HepG2 (cell line): Measurements from ENCODE around the gene HIPK2. TPM values are rescaled to one million over a fixed set of nuclear protein-coding genes. Genes with fewer than 3 reads are reported as not detected.

Experiments
- ATAC-seq: fragments of 200-7000 bp; cut with Tn5 transposase; 3 replicates; pipeline ENCODE4 v1.9.1; 2020; ENCODE audit warnings: mild to moderate bottlenecking, moderate library complexity
- BruUV-seq: library from RNA; stranded (reverse); fragments of 400-500 nt; replicated peaks from 2 replicates; lab custom pipeline; 2021; lab: Mats Ljungman, UMichigan
- CTCF ChIA-PET: fragments of 300-600 bp; formaldehyde crosslinking; extraction: SDS; loops from one replicate; lab custom pipeline; 2021; ENCODE audit warnings: low total read pairs, inconsistent platforms, low intra/inter-chr PET ratio; lab: Yijun Ruan, JAX
- POLR2A ChIA-PET: fragments of 350-600 bp; sonication (Branson Sonifier 250); formaldehyde crosslinking; loops from one replicate; lab custom pipeline; 2020; ENCODE audit warnings: antibody characterized with exemption, inconsistent platforms; lab: Yijun Ruan, JAX
- DNase-seq: peaks from one replicate; pipeline ENCODE4 v3.0.0-alpha.2; 2015; ENCODE audit warnings: low spot score
- FAIRE-seq: peaks from 3 replicates; lab custom pipeline; 2011; peaks lifted over from hg19 to GRCh38; lab: Jason Lieb, UNC
- H2AFZ ChIP-seq: one replicate; pipeline ENCODE4 v1.6.1; 2011; ENCODE audit warnings: low read length, inconsistent platforms
- H3K27ac ChIP-seq: fragments of 300-600 bp; 3 replicates; pipeline ENCODE4 v1.8.0; 2011; ENCODE audit warnings: mixed run types, mild to moderate bottlenecking, mixed read lengths, low read length, inconsistent platforms; ENCODE audit not compliant: insufficient read depth; ENCODE audit errors: extremely low read length
- H3K27me3 ChIP-seq, 2 experiments: fragments of 200-600 bp in 1 of 2; 2 replicates in 1 of 2; 3 replicates in 1 of 2; pipeline versions ENCODE4 v1.6.0 to v1.8.0; 2011; ENCODE audit warnings: low read length in 2 of 2, mild to moderate bottlenecking in 2 of 2, moderate library complexity in 2 of 2, inconsistent platforms in 1 of 2; ENCODE audit not compliant: insufficient read depth in 2 of 2, control insufficient read depth in 1 of 2
- H3K36me3 ChIP-seq, 2 experiments: fragments of 200-600 bp in 1 of 2; replicated peaks in 1 of 2; 2 replicates in 1 of 2; 3 replicates in 1 of 2; pipeline versions ENCODE4 v1.5.1 to v1.8.0; 2011; ENCODE audit warnings: low read length in 2 of 2, inconsistent platforms in 1 of 2; ENCODE audit not compliant: insufficient read depth in 2 of 2, control insufficient read depth in 1 of 2
- H3K4me1 ChIP-seq: 2 replicates; pipeline ENCODE4 v1.5.1; 2012; ENCODE audit warnings: low read length, inconsistent platforms; ENCODE audit not compliant: insufficient read depth
- H3K4me2 ChIP-seq: 2 replicates; pipeline ENCODE4 v1.6.0; 2011; ENCODE audit warnings: low read depth, low read length, inconsistent platforms
- H3K4me3 ChIP-seq, 3 experiments: fragments of 200-600 bp in 1 of 3; sonication (generic), shearing (Covaris generic) in 1 of 3; replicated peaks in 1 of 3; 2 replicates each; pipeline ENCODE4 v1.5.1; 2011 to 2016; ENCODE audit warnings: low read length in 3 of 3, inconsistent platforms in 2 of 3, low read depth in 2 of 3, mild to moderate bottlenecking in 2 of 3, control low read depth in 1 of 3, mixed read lengths in 1 of 3; ENCODE audit not compliant: insufficient read depth in 1 of 3
- H3K79me2 ChIP-seq: one replicate; pipeline ENCODE4 v1.6.1; 2011; ENCODE audit warnings: low read length, inconsistent platforms; ENCODE audit not compliant: insufficient read depth
- H3K9ac ChIP-seq: 2 replicates; pipeline ENCODE4 v1.6.0; 2011; ENCODE audit warnings: mild to moderate bottlenecking, low read depth, low read length, inconsistent platforms; ENCODE audit not compliant: insufficient read depth
- H3K9me3 ChIP-seq: 2 replicates; pipeline ENCODE4 v1.5.1; 2012; ENCODE audit warnings: mild to moderate bottlenecking, low read length
- H4K20me1 ChIP-seq: 2 replicates; pipeline ENCODE4 v1.6.0; 2011; ENCODE audit warnings: inconsistent platforms, mild to moderate bottlenecking, low read length, moderate library complexity; ENCODE audit not compliant: insufficient read depth
- BORCS8-MEF2B ChIP-seq: sonication (generic); formaldehyde crosslinking; IDR thresholded peaks from 2 replicates; pipeline ENCODE4 v1.8.0; 2022; ENCODE audit warnings: mild to moderate bottlenecking, missing genetic modification reagents
- MTF2 ChIP-seq: sonication (generic); formaldehyde crosslinking; IDR thresholded peaks from 2 replicates; pipeline ENCODE4 v1.5.0; 2020; ENCODE audit warnings: missing genetic modification reagents, borderline replicate concordance
- RBM22 ChIP-seq: fragments of 200-400 bp; formaldehyde crosslinking; optimal IDR thresholded peaks from 2 replicates; pipeline ENCODE3; 2017; ENCODE audit warnings: mild to moderate bottlenecking, low read length, moderate library complexity
- ZBTB7A ChIP-seq: sonication (generic); formaldehyde crosslinking; IDR thresholded peaks from 2 replicates; pipeline ENCODE4 v1.8.0; 2022; ENCODE audit warnings: mild to moderate bottlenecking, missing genetic modification reagents
- ZNF512 ChIP-seq: sonication (generic); formaldehyde crosslinking; IDR thresholded peaks from 2 replicates; pipeline ENCODE4 v1.4.0; 2020; ENCODE audit warnings: mild to moderate bottlenecking, missing genetic modification reagents
- ZNF589 ChIP-seq: sonication (generic); formaldehyde crosslinking; conservative IDR thresholded peaks from 2 replicates; pipeline ENCODE4 v1.8.0; 2022; ENCODE audit warnings: mild to moderate bottlenecking, moderate library complexity, missing genetic modification reagents
- in situ Hi-C: cut with HindIII; loops from 2 replicates; pipeline ENCODE4 v1.10.0; 2017; ENCODE audit warnings: low pct_unique_long_range_greater_than_20kb; ENCODE audit not compliant: extremely low pct_ligation_motif_present
- intact Hi-C: fragments of 100-400 bp; cut with micrococcal nuclease; formaldehyde crosslinking; loops from one replicate; pipeline ENCODE4 v1.10.0; 2022; ENCODE audit not compliant: unreplicated experiment
- polyA plus RNA-seq, 8 experiments: library from polyadenylated mRNA; depleted of rRNA in 3 of 8; stranded (reverse) in 7 of 8; unstranded in 1 of 8; fragments of >200 nt; fragmentation: Illumina TruSeq in 4 of 8; extraction: Trizol in 4 of 8; gene quantifications; 2 replicates each; pipeline versions ENCODE4 v1.2.1 to v1.2.3, GENCODE V29; 2011 to 2016; ENCODE audit warnings: low read depth in 4 of 8, missing spikeins in 1 of 8, mixed read lengths in 1 of 8; ENCODE audit not compliant: insufficient read depth in 1 of 8
- total RNA-seq, 5 experiments: library from RNA; depleted of rRNA; stranded (reverse); fragments of >200 nt; fragmentation: Illumina TruSeq; extraction: Trizol; gene quantifications; 2 replicates each; pipeline ENCODE4 v1.2.3, GENCODE V29; 2016; ENCODE audit warnings: low read depth in 1 of 5

The HIPK2 gene
- total and polyA plus RNA-seq, 2 of the 13 experiments (the other 11 are each of a cell fraction or from before 2014, with no cell fraction given), result 14.4 to 20.2 TPM

DNA sequence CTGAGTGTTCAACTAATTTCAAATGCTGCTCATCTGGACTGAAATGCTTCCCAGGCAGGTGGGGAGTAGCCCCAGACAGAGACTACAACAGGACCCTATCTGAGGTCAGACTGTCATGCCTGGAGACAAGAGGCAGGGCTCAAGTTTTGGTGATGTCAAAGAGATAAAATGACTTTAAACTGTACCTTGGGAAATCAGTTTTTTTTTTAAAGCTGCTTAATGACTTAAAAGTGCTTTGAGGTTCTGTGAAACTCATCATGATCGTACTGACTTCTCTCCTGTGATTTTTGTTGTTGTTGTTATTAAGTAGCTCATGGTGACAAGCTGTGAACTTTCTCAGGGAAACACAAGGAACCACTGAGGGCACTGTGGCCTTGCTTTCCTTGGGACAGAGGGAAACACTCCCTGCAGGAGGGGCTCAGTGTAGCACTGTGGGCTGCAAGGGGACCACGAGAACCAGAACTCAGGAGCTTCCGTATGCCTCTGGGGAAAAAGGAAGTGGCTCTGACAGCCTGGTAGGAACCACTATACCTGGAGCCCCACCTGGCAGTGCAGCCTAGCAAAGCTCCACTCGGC is 9.5 kb downstream of the HIPK2 start (continued):
- no peak for TF ChIP-seq ZNF512
- no peak for TF ChIP-seq BORCS8-MEF2B (CRISPR knock-in tag)
- TF ChIP-seq MTF2 (CRISPR knock-in tag), result no peak
- TF ChIP-seq ZBTB7A (CRISPR knock-in tag), result no peak

DNA sequence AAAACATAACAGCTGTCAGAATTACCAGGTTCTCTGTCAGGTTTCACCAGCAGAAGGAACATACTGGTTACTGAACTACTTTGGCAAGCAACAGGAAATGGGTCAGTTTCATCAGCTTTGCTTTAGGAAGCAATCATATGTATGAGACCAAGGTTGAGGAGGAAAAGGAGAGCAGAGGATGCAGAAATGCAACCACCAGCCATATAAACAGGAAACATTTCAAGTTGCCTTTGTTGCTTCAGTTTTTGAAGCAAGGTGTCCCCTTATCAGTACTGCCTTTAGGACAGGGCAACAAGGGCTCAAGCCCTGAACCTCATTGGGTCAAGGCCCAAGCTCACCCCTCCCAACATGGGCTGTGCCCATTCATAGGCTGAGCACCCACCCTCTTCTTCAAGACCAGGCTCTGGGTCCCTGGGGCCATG is 10.2 kb downstream of the HIPK2 start:
- no peak overlapping the region for H3K9ac ChIP-seq
- TF ChIP-seq ZNF589 (CRISPR knock-in tag) (no peak), RBM22 (peak; percentile 55)
- TF ChIP-seq, all 625 proteins: peak for 1
- Histone ChIP-seq H3K4me1 (peaks cover 58% of the 10 kb centered on the region), H3K36me3 (peaks cover 8 to 45% of the 10 kb centered on the region in 2 experiments), H4K20me1 (peaks cover 40% of the 10 kb centered on the region), H2AFZ (no peak overlapping the region), H3K4me2 (no peak overlapping the region), H3K27me3 (no peaks in the 10 kb centered on the region), H3K79me2 (peaks cover 98% of the 10 kb centered on the region), H3K27ac (no peak overlapping the region), H3K9me3 (no peaks in the 10 kb centered on the region), H3K4me3 (no peak overlapping the region)
- no peak for DNase-seq
- intact Hi-C loops, result no loop called here
- ChIA-PET POLR2A (no interaction called here), CTCF (no interaction called here)
- BruUV-seq, result no TSS peak
- in situ Hi-C loops, result no loop called here
- ATAC-seq, result no peak
- FAIRE-seq, result no peak
